Measurements from ENCODE around the gene LRMDA.

GRCh38 chr10:76463111-76463510 lies 1031.7 kb downstream of the LRMDA start:
- TF ChIP-seq JUN (IDR thresholded peaks at IDR 0.05; ENCODE audit: borderline replicate concordance, insufficient read depth, insufficient read length, low read depth) (no peak), CTCF (IDR thresholded peaks at IDR 0.05; ENCODE audit: extremely low read depth in 1 of 2, insufficient read depth in 1 of 2, low read depth in 1 of 2, low read length in 2 of 2) (no peak), POLR2A (IDR thresholded peaks at IDR 0.05; ENCODE audit: low read depth, low read length) (no peak)
